HG03108 (cell line): ENCODE data around the gene MTA3.
"Not testable (repeated sequence)": the region's sequence is repeated elsewhere in the genome, so short reads cannot be mapped to it uniquely, and the experiment has no call there.

Experiments
- ATAC-seq: cut with Tn5 transposase; IDR thresholded peaks from one replicate; pipeline ENCODE4 v1.9.1; 2021; ENCODE audit warnings: moderate library complexity; ENCODE audit not compliant: unreplicated experiment

Gene MTA3

DNA sequence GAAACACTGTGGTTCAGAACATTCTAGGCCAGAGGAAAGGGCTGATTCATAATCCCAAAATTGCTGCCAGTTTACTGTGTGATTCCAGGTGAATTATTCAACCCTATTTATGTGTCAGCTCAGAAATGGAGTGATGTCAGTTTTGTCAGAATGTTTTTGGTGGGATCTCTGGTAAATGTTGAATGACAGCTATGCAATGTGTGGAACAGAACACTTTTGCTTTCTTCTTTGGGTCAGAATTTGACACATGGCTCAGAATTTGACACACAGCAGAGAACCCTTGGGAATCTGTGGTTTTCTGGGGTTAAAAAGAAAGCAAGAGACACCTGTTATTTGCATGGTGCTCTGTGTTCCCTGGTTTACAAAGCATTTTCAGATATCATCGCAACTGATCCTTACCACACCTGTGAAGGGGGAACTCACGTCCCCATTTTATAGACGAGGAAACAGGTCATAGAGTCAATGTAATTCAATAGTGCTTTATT, 1.6 kb upstream of the MTA3 start:
- ATAC-seq: peak; percentile 39

DNA sequence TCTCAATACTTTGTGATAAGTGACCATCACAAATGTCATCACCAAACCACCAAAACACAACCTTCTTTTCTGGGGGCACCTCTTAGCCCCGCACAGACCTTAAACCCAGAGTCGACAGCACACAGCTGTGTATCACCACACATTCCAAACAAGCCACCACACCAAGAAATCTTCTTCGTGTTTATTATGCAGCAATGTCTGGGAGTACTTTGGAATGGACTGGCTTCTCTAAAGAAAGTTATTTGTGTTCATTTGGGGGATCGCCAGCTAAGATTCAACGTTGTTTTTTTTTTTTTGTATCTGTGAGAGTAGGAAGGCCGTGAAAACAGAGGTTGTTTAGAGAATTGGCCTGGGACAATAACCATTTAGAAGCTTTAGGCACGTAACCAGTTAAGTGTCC, 1.1 kb upstream of the MTA3 start:
- ATAC-seq: no peak

DNA sequence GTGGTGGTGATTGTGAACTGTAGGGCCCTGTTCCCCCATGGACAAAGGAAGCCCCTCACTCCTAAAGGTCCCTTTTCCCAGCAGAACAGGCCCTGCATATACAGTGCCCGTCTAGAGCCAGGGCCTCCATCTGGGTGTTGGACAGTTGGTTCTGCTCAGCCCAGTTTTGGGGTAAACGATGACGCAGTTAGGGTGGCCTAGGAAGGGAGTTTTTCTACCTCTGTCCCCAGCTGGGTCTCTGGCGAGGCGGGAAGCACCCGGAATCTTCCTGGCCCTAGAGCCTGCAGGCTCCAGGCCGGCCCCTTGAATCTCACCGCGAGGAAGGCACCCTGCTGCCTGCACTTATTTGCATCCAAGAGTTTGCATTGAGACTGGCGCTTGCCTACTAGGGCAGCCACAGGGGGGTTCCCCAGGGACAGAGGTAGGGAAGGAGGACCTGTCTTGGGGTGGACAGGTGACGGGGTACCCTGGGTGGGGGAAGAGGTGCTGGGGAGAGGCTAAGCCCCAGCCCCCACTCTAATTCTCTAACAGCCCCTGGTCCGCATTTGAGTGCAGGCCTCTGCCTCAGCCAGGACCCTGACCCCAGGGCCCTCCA, 529 bp upstream of the MTA3 start:
- peak; percentile 75 for ATAC-seq

DNA sequence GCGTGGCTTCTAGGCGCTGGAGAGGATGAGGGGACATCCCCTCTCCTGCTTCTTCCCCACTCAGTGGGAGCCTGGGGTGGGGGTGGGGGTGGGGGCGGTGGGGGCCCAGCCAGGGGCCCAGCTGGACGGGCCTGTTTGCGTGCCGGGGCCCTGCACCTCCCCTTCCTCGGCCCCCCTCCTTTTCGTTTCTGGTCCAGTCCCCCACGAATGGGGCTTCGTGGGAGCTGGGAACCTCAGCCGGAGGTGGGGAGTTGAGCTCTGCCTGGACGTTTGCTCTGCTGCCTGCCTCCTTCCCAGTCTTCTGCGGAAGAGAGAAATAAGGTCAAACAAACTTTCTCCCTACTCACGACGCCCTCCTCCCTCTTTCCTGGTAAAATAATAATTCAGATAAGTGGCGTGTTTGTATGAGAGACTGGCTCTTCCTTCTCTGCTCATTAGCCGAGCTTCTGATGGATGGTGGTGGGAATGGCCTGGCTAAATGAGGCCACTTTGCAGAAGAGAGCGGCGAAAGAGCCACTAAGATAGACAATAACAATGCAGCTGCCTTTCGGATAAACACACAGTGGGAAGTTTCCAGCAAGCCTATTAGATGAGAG, 782 bp downstream of the MTA3 start:
- peak; percentile 10 for ATAC-seq

GRCh38 chr2:42569883-42570282, 1.5 kb downstream of the MTA3 start:
- ATAC-seq: no peak

DNA sequence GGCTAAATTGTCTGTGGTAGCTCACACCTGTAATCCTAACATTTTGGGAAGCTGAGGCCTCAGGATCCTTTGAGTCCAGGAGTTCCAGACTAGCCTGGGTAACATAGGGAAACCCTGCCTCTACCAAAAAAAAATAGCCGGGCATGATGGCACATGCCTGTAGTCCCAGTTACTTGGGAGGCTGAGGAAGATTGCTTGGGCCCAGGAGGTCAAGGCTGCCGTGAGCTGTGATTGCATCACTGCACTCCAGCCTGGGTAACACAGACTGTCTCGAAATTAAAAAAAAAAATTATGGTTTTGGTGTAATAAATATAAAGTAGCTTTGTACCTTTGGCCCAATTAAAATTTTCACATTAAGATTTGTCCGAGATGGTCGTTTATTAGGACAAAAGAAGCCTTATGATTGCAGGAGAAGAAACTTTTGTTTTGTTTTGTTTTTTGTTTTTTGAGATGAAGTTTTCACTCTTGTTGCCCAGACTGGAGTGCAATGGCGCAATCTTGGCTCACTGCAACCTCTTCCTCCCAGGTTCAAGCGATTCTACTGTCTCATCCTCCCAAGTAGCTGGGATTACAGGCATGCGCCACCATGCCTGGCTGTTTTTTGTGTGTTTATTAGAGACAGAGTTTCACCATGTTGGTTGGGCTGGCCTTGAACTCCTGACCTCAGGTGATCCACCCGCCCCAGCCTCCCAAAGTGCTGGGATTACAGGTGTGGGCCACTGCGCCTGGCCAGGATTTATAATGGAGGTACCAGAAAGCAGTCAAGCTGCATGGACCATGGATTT, 4.1 kb downstream of the MTA3 start:
- ATAC-seq: no peak

- ATAC-seq: no peak
Measured at GRCh38 chr2:42573256-42573655, 4.8 kb downstream of the MTA3 start.

GRCh38 chr2:42575458-42576064, 7.1 kb downstream of the MTA3 start:
- peak; percentile 56 for ATAC-seq

DNA sequence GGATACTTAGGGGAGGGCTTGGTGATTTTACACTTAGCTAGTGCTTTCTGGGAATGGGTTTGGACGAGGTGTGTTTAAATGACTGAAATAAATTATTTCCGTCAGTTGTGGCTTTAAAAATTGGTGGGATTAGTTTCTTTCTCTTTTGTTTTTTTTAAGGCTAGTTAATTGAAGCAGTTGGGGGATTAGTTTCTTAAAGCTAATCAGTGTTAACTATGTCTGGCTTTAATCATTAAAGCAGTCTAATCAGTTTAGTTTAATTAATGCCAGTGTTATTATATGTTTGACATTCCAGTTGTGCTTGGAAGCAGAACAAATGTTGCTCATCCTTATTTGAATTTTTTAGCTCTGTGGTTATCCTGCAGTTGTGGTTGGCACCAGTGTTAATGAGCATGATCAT, 10.2 kb downstream of the MTA3 start:
- ATAC-seq: no peak

- ATAC-seq: no peak
Measured at GRCh38 chr2:42581257-42581656, 12.8 kb downstream of the MTA3 start.

DNA sequence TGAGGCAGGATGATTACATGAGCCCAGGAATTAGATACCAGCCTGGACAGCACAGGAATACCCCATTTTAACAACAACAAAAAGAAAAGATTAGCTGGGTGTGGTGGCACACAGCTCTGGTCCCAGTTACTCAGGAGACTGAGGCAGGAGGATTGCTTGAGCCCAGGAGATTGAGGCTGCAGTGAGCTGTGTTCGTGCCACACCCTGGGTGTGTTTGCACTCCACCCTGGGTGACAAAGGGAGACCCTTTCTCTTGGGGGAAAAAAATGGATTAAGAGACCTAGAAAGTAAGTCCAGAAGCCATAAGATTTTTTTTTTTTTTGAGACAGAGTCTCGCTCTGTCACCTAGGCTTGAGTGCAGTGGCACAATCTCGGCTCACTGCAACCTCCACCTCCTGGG, 16.2 kb downstream of the MTA3 start:
- ATAC-seq: not testable (repeated sequence)

GRCh38 chr2:42585779-42586178, 17.3 kb downstream of the MTA3 start:
- no peak for ATAC-seq

DNA sequence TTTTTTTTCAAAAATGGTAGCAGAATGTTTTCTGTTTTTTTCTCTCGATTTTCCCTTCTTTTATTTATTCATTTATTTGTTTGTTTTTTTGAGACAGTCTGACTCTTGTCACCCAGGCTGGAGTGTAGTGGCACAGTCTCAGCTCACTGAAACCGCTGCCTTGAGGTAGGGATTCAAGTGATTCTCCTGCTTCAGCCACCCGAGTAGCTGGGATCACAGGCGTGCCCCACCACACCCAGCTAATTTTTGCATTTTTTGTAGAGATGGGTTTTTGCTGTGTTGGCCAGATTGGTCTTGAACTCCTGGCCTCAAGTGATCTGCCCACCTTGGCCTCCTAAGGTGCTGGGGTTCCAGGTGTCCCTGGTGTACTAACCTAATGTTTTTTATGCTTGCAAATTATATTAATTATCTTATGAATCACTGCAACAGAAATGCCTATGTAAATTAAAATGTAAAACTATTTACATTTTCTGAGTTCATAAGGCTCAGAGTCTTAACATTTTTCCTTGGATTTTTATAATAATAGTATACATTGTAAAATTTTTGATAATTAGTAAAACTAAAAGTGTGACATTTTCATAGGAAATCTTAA, 19.2 kb downstream of the MTA3 start:
- no peak for ATAC-seq

DNA sequence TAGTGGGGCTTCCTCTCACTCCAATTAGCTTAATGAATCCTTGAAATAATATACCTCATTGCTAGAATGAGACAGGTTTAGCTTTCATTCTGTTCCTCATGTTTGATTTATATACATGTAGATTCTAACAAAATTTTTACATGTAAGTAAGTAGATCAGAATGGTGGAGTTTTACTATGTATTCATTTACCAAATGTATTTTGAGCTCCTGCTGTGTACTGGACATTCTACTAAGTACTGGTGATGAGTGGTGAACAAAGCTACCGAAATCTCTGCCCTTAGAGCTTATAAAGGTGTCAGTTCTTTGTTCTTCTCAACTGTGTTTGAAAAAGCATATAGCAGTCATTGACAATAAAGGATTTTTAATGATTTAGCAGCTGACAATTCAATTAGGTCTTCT, 19.7 kb downstream of the MTA3 start:
- no peak for ATAC-seq

- no peak for ATAC-seq
Measured at GRCh38 chr2:42590176-42590575, 21.7 kb downstream of the MTA3 start.

GRCh38 chr2:42593282-42593681, 24.9 kb downstream of the MTA3 start:
- ATAC-seq: no peak

DNA sequence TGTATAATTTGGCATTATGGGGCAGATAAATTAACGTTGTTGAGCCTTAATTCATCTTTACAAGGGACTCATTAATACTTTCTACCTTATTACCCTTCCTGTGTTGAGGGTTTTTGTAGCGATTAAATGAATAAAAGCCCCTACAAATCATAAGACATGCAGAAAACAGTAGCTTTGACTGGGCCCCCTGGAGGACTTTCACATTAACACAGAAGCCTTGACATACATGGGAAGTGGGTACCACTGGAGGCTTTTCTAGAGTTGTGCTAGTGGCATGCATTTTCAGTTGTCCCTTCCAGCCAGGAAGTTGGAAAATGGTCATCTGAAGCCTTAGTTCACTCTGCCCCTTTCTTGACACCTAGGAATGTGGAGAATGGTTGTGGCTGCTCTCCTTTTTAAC, 30.2 kb downstream of the MTA3 start:
- ATAC-seq: no peak

DNA sequence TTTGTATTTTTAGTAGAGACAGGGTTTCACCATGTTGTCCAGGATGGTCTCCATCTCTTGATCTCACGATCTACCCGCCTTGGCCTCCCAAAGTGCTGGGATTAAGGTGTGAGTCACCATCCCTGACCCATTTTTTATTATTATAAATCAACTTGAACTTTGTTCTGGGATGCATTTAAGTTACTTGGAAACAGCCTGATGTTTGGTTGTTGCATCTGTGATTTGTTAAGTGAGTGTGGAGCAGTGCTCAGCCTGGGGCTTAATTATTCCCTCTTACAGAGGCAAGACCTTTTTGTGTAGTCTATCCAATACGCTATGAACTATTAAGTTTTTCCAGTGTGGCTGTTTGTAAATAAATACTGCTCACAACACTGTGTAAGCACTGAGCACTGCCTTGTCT, 32.6 kb downstream of the MTA3 start:
- ATAC-seq: no peak

DNA sequence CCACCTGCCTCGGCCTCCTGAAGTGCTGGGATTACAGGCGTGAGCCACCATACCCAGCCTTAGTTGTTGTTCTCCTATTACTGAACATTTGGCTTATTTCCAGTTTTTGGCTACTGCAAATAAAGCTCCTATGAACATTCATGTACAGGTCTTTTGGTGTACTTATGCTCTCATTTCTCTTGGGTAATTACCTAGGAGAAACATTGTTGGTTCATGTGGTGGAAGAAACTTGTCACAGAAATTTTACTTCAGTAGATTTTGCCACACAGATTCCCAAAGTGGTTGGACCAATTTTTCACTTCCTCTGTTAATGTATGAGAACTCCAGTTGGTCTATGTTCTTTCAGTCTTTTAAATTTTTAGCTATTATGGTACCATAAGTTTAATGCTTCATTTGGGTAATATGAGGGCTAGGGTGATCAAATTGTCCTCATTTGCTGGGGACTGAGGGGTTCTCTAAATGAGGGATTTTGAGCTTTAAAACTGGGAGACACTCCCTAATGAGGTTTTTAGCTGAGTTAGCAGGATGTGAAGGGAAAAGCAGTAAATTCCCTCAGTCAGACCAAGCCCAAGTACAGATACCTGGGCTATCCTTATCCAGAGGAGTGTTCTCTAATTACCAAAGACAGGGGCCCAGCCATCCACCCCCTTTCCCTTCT, 33.9 kb downstream of the MTA3 start:
- ATAC-seq: no peak

DNA sequence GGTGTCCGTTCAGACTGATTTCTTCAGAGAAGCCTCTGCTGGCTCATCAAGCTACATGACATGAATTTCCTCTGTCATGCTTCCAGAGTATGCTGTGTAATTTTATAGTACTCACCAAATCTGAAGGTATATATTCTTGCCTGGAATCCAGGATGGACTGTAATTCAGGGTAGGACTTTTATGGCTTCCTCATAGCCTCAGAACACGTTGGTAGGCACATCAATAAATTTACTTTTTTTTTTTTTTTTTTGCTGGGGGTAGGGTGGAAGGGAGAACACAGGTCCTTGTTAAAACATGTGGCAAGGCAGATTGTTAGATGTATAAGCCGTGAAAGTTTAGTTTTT, 34.4 kb downstream of the MTA3 start:
- no peak for ATAC-seq

DNA sequence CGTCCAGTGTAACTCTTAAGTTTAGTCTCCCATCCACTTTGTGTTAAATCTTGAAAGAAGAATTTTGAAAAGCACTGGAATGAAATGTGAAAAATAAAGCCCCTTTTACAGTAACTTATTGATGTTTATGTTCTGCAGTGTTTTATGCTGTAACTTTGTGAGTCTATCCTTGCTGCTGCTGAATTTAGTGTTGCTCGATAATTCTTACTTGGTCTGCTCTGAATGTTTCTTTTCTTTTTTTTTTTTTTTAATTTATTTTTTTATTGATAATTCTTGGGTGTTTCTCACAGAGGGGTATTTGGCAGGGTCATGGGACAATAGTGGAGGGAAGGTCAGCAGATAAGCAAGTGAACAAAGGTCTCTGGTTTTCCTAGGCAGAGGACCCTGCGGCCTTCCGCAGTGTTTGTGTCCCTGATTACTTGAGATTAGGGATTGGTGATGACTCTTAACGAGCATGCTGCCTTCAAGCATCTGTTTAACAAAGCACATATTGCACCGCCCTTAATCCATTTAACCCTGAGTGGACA, 36.0 kb downstream of the MTA3 start:
- not testable (repeated sequence) for ATAC-seq
